IPS-20b (cell line): ENCODE results near the gene ACADM.
A peak's percentile ranks its signal among the peaks of the same experiment; 100 is the strongest.
"Not testable (repeated sequence)": the region's sequence is repeated elsewhere in the genome, so short reads cannot be mapped to it uniquely, and the experiment has no call there.

Source experiments
- H3K27ac ChIP-seq: one replicate; pipeline ENCODE4 v1.5.1; 2013; ENCODE audit warnings: low read length
- H3K27me3 ChIP-seq: 2 replicates; pipeline ENCODE4 v1.6.1; 2013; ENCODE audit warnings: mild to moderate bottlenecking, low read length, inconsistent platforms; ENCODE audit not compliant: insufficient read depth
- H3K36me3 ChIP-seq: 2 replicates; pipeline ENCODE4 v1.6.1; 2013; ENCODE audit warnings: low read depth, mild to moderate bottlenecking, inconsistent platforms, low read length, moderate library complexity; ENCODE audit not compliant: insufficient read depth
- H3K4me1 ChIP-seq: 2 replicates; pipeline ENCODE4 v1.6.1; 2013; ENCODE audit warnings: mild to moderate bottlenecking, control low read depth, inconsistent platforms, low read length, moderate library complexity; ENCODE audit not compliant: insufficient read depth
- H3K4me3 ChIP-seq: 2 replicates; pipeline ENCODE4 v1.5.1; 2013; ENCODE audit warnings: mild to moderate bottlenecking, low read length, inconsistent platforms
- H3K9ac ChIP-seq: 2 replicates; pipeline ENCODE4 v1.6.1; 2013; ENCODE audit warnings: low read depth, mild to moderate bottlenecking, inconsistent platforms, low read length, moderate library complexity
- H3K9me3 ChIP-seq: 2 replicates; pipeline ENCODE4 v1.6.1; 2013; ENCODE audit warnings: mild to moderate bottlenecking, low read depth, low read length, inconsistent platforms; ENCODE audit not compliant: insufficient read depth

ACADM gene

DNA sequence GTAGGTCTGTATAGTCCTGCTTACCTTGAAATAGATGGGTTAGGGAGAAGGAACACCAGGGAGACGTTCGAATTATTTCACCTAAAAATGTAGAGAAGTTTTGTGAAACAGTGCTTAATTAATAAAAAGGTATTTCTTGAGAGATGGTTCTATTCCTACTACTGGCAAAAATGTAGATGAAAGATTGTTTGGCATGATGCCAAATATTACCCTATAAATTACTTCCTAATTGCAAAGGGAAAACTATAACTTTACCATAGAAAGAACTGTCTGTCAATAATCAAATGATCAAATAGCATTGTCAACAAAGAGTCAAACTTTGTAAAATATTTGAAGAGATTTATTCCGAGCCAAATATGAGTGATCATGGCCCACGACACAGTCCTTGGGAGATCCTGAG is 4.2 kb upstream of the ACADM start:
- Histone ChIP-seq H3K9ac (no peak overlapping the region), H3K4me3 (no peak overlapping the region), H3K27me3 (no peaks in the 10 kb centered on the region), H3K27ac (no peak overlapping the region), H3K4me1 (peaks cover 18% of the 10 kb centered on the region; the same call in 1 of the 2 replicates), H3K9me3 (no peaks in the 10 kb centered on the region; the same call in 1 of the 2 replicates), H3K36me3 (no peaks in the 10 kb centered on the region)

DNA sequence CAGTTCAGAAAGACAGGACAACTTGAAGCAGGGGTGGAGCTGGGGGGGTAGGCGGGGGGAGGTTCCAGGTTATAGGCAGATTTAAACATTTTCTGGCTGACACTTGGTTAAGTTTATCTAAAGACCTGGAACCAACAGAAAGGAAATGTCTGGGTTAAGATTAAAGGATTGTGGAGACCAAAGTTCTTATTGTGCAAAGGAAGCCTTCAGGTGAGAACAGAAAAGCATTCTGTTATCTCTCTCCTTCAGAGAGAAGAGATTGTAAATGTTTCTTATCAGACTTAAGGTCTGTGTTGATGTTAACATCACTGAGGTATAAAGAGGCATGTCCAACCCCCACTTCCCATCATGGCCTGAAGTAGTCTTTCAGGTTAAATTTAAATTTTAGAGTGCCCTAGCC is 3.7 kb upstream of the ACADM start:
- no peak overlapping the region for H3K27ac ChIP-seq
- no peaks in the 10 kb centered on the region for H3K27me3 ChIP-seq
- H3K9me3 ChIP-seq: no peaks in the 10 kb centered on the region; the same call in 1 of the 2 replicates
- no peaks in the 10 kb centered on the region for H3K36me3 ChIP-seq
- no peak overlapping the region for H3K4me3 ChIP-seq
- no peak overlapping the region for H3K9ac ChIP-seq
- peaks cover 23% of the 10 kb centered on the region; the same call in 1 of the 2 replicates for H3K4me1 ChIP-seq

DNA sequence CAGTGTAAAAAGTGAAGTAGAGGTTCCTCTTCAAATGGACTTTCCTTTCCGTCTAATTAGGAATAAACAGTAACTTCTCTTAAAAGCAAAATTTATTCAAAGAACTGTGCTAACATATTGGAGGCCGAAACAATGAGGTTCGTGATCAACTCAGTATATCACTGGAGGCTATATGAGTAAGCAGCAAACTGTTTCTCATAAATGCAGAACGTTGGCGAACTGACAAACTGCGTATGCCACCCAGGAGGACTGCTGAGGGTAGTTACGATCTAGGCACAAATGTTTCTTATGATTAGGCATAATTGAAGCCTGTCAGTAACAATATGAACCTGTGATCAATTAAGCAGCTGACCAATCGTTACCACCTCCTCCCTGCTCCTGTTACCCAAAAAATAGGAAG is 2.3 kb upstream of the ACADM start:
- not testable (repeated sequence) for H3K9me3 ChIP-seq, H3K4me3 ChIP-seq, H3K36me3 ChIP-seq, H3K27ac ChIP-seq, H3K27me3 ChIP-seq, H3K9ac ChIP-seq
- H3K4me1 ChIP-seq: peaks cover 27% of the 10 kb centered on the region; the same call in 1 of the 2 replicates

DNA sequence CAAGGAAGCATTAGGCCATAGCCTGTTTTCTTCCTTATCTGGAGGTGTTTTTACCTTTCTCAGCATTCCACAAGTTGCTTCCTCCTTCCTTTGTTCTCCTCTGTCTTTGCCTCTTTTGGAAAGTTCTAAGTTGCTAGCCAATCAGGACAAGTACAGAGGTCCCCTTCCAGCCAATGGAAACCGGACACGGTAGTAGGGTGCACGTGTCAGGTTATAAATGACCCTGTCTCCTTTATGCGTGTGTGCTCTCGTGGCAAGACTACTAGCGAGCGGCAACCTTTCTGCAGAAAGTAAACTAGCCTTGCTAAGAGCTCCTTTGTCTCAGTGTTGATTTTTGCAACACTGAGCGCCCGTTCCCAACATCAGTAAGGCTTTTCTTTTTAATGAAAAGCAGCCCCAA is 1.5 kb upstream of the ACADM start:
- Histone ChIP-seq H3K9ac (no peak overlapping the region), H3K27ac (no peak overlapping the region), H3K9me3 (no peaks in the 10 kb centered on the region; the same call in 1 of the 2 replicates), H3K27me3 (no peaks in the 10 kb centered on the region), H3K4me1 (peaks cover 30% of the 10 kb centered on the region; the same call in 1 of the 2 replicates), H3K36me3 (no peaks in the 10 kb centered on the region; the same call in 1 of the 2 replicates), H3K4me3 (no peak overlapping the region)

DNA sequence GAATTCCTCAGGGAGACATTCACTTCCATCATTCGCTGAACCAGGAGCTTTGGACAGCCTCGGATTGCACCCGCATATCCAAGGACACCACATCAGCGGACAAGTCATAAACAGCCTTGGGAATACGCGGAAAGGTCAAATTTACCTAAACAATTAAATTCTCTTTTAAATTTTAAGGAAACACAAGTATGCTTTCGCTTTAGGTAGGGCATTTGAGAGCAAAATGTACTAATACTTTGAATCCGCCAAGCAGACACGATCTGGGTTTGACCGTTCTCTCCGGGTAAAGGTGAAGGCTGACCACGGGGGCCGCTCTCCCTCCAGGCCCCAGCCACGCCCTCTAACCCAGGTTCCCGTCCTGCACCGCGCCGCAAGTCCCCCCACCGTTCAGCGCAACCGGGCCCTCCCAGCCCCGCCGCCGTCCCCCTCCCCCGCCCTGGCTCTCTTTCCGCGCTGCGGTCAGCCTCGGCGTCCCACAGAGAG is 479 bp upstream of the ACADM start:
- Histone ChIP-seq H3K9ac (peak overlapping the region; percentile 90; the same call in 1 of the 2 replicates), H3K9me3 (no peaks in the 10 kb centered on the region; the same call in 1 of the 2 replicates), H3K4me3 (peak overlapping the region; percentile 95), H3K27ac (peak overlapping the region; percentile 85), H3K27me3 (no peaks in the 10 kb centered on the region), H3K4me1 (peaks cover 30% of the 10 kb centered on the region; the same call in 1 of the 2 replicates), H3K36me3 (no peaks in the 10 kb centered on the region; the same call in 1 of the 2 replicates)

DNA sequence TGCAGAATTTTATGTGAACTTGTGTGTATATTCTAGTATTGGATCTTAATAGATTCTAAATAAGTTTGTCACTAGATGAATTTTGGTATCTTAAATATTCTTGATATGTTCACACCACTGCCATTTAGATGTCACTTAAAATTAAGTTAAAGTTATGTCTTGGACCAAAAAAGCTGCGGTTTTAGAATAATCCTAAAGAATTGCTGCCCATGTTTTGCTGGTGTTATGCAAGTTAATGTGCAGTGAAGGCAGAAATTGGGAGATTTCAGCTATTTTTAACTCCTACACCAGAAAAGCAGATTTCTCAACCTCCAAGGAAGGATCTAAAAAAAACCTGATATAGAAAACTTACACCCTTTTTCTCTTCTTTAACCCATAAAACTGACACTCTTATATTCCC is 757 bp downstream of the ACADM start:
- no peaks in the 10 kb centered on the region; the same call in 1 of the 2 replicates for H3K9me3 ChIP-seq
- peak overlapping the region; percentile 95 for H3K4me3 ChIP-seq
- H3K4me1 ChIP-seq: peaks cover 19% of the 10 kb centered on the region; the same call in 1 of the 2 replicates
- no peaks in the 10 kb centered on the region; the same call in 1 of the 2 replicates for H3K36me3 ChIP-seq
- no peaks in the 10 kb centered on the region for H3K27me3 ChIP-seq
- H3K9ac ChIP-seq: peak overlapping the region; percentile 90
- no peak overlapping the region for H3K27ac ChIP-seq

DNA sequence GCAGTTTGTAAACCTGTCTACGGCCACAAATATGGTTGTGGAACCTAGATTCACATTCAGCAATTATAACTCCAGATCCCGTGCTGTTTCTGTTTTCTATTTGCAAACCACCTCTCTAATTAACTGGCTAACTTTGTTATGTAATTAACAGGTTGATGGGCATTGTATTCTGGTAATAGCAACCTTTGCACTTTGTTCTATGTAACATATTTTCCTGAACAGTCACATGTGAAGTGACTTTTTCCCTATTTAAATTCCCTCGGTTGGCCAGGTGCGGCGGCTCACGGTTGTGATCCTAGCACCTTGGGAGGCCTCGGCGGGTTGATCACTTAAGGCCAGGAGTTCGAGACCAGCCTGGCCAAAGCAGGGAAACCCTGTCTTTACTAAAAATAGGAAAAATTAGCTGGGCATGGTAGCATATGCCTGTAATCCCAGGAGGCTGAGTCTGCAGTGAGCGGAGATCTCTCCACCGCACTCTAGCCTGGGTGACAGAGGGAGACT is 1.4 kb downstream of the ACADM start:
- H3K36me3 ChIP-seq: no peaks in the 10 kb centered on the region; the same call in 1 of the 2 replicates
- H3K4me3 ChIP-seq: peak overlapping the region; percentile 95
- no peaks in the 10 kb centered on the region for H3K27me3 ChIP-seq
- no peak overlapping the region for H3K9ac ChIP-seq
- no peak overlapping the region for H3K27ac ChIP-seq
- H3K4me1 ChIP-seq: peaks cover 19% of the 10 kb centered on the region; the same call in 1 of the 2 replicates
- no peaks in the 10 kb centered on the region; the same call in 1 of the 2 replicates for H3K9me3 ChIP-seq

DNA sequence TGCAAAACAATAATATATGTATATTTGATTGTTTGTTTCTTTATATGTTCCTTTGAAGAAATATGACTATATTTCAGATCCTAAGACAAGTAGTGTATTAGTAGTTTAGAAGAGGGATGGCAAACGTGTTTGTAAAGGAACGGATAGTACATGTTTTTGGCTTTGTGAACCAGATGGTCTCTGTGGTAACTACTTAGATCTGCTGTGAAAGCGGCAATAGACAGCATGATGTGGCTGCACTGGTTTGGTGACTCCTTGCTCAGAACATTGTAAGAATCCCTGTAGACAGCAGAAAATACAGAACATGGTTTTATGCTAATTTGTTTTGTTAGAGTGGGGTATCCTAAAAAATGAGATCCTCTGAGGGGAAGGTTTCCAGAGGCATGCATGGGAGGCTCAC is 3.1 kb downstream of the ACADM start:
- Histone ChIP-seq H3K9ac (no peak overlapping the region), H3K36me3 (peaks cover 10% of the 10 kb centered on the region), H3K27me3 (no peaks in the 10 kb centered on the region), H3K27ac (no peak overlapping the region), H3K4me3 (no peak overlapping the region), H3K4me1 (peaks cover 19% of the 10 kb centered on the region; the same call in 1 of the 2 replicates), H3K9me3 (no peaks in the 10 kb centered on the region; the same call in 1 of the 2 replicates)

DNA sequence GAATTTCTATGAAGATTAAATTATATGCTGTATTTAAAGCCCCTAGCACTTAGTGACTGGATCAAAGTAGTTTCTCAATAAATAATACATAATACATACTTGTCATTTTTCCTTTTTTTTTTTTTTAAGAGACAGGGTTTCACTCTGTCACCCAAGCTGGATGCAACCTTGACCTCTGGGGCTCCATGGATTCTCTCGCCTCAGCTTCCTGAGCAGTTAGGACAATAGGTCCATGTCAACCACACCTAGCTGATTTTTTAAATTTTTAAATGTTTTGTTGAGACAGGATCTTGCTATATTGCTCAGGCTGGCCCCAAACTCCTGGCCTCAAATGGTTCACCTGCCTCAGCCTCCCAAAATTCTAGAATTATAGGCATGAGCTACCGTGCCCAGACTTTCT is 5.9 kb downstream of the ACADM start:
- Histone ChIP-seq H3K9ac (no peak overlapping the region), H3K4me3 (no peak overlapping the region), H3K9me3 (no peaks in the 10 kb centered on the region), H3K27ac (no peak overlapping the region), H3K4me1 (peaks cover 11% of the 10 kb centered on the region; the same call in 1 of the 2 replicates), H3K27me3 (no peaks in the 10 kb centered on the region), H3K36me3 (peaks cover 35% of the 10 kb centered on the region)

DNA sequence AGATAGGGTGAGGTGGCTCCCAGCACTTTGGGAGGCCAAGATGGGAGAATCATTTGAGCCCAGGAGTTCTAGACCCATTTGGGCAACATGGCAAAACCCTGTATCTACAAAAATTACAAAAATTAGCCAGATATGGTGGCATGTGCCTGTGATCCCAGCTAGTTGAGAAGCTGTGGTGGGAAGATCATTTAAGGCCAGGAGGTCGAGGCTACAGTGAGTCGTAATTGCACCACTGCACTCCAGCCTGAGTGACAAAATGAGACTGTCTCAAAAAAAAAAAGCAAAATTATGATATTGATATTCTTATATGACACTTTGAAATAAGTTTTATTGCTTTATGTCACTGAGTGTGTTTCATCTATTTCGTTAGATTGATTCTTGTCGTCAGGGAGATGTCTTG is 7.4 kb downstream of the ACADM start:
- H3K36me3 ChIP-seq: peaks cover 45% of the 10 kb centered on the region
- no peak overlapping the region for H3K4me3 ChIP-seq
- no peaks in the 10 kb centered on the region for H3K9me3 ChIP-seq
- H3K9ac ChIP-seq: no peak overlapping the region
- H3K27ac ChIP-seq: no peak overlapping the region
- 0 out of 2 replicates have a peak, but pooled peaks cover 3% of the 10 kb centered on the region for H3K4me1 ChIP-seq
- no peaks in the 10 kb centered on the region for H3K27me3 ChIP-seq

DNA sequence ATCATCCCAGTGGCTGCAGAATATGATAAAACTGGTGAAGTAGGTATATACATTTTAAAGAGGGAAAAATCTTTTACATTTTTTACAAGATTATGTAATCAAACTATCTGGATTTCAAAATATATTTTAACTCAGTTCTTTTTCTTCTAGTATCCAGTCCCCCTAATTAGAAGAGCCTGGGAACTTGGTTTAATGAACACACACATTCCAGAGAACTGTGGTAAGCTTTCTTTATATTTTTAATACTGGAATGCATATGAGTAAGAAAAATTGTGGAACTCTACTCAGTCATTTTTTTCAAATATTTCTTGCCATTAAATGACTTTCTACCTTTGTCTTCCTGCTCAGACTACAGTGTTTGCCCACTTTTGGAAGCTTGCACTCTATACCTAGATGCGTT is 8.2 kb downstream of the ACADM start:
- H3K9me3 ChIP-seq: no peaks in the 10 kb centered on the region
- no peak overlapping the region for H3K4me3 ChIP-seq
- H3K4me1 ChIP-seq: 0 out of 2 replicates have a peak, but pooled peaks cover under 1% of the 10 kb centered on the region
- no peak overlapping the region for H3K27ac ChIP-seq
- H3K27me3 ChIP-seq: no peaks in the 10 kb centered on the region
- no peak overlapping the region for H3K9ac ChIP-seq
- H3K36me3 ChIP-seq: peaks cover 49% of the 10 kb centered on the region

DNA sequence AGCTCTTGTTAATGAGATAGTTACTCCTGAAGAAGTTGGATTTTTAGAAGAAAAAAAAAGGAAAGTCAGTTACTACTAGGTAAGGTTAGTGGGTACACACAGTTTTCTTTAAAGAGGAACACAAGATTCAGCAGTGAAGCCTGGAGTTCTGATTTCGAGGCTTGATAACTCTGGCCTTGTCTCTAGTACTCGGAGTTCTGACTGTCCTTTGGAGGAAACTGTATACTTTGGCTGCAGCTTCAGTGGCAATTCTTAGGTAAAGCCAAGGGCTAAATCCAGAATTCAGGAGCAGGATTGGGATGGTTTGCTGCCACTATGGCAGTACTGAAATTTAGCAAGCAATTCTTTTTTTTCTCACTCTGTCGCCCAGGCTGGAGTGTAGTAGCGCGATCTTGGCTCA is 9.2 kb downstream of the ACADM start:
- H3K4me1 ChIP-seq: no peaks in the 10 kb centered on the region
- H3K4me3 ChIP-seq: no peak overlapping the region
- H3K27me3 ChIP-seq: no peaks in the 10 kb centered on the region
- H3K9ac ChIP-seq: no peak overlapping the region
- no peak overlapping the region for H3K27ac ChIP-seq
- H3K36me3 ChIP-seq: peaks cover 50% of the 10 kb centered on the region
- no peaks in the 10 kb centered on the region for H3K9me3 ChIP-seq
